ENCODE measurements around the gene MRPS17.
A peak's percentile ranks its signal among the peaks of the same experiment; 100 is the strongest.

The MRPS17 gene

DNA sequence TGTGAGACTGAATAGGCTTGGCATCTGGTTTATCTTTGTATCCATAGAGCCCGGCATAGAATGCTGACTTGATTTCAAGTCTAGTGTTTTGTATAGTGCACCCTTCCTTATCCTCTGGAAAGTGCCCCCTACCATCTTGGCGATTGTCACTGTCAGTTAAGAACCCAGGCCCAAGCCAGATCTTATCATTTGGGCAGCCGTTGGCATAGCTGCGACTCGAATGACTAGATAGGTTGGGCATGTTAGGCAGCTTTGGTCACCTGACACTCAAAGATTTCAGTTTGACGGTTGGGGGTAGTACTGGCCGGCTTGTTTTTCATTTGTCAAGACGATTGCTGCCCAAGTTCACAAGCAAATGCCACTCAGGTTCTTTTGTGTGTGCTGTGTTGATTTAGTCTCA lies 19.3 kb downstream of the MRPS17 start:
- H3K4me1 ChIP-seq (ENCODE audit: control insufficient read depth, insufficient read depth, low read length) = peaks cover 3% of the 10 kb centered on the region; the same call in 1 of the 2 replicates
- H3K4me3 ChIP-seq (ENCODE audit: low read depth, low read length) = no peak overlapping the region
- H3K27ac ChIP-seq (ENCODE audit: extremely low read depth, low read depth, low read length) = no peak overlapping the region
- H3K9me3 ChIP-seq (ENCODE audit: control insufficient read depth, insufficient read depth, low read depth, low read length) = no peaks in the 10 kb centered on the region
- POLR2A ChIA-PET = interaction anchor here (1.0 kb wide), 1 partner anchor 9 kb away, joined by 3 read pairs; no protein-coding TSS in a partner anchor
- peaks cover 11 to 18% of the 10 kb centered on the region in 2 experiments; a peak in 2 of 3 replicates for H3K36me3 ChIP-seq (ENCODE audit: control insufficient read depth in 2 of 2, insufficient read depth in 1 of 2, low read length in 2 of 2)
- CTCF ChIA-PET = no interaction called here
- TF ChIP-seq ZNF202 (tag by site-specific recombination; IDR thresholded peaks at IDR 0.05; ENCODE audit: borderline replicate concordance) (no peak), ZNF549 (tag by site-specific recombination; IDR thresholded peaks at IDR 0.05) (peak; percentile 60)

DNA sequence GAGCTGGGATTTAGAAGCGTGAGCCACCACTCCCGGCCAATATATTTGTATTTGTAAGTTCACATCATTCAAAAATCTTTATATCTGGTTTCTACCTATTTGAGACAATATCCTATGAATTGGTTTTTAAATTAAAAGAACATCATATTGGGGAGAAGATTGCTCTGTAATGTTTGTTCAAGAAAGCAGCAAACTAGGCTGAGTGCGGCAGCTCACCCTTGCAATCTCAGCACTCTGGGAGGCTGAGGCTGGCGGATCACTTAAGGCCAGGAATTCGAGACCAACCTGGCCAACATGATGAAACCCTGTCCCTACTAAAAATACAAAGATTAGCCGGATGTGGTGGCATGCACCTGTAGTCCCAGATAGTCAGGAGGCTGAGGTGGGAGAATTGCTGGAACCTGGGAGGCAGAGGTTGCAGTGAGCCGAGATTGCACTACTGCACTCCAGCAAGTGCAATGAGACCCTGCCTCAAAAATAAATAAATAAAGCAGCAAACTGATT lies 22.1 kb downstream of the MRPS17 start:
- ChIA-PET POLR2A (no interaction called here), CTCF (no interaction called here)
- H3K4me3 ChIP-seq (ENCODE audit: low read depth, low read length) = no peak overlapping the region
- no peak for TF ChIP-seq ZBTB1 (tag by site-specific recombination; IDR thresholded peaks at IDR 0.05)
- TF ChIP-seq, protein P1, sequence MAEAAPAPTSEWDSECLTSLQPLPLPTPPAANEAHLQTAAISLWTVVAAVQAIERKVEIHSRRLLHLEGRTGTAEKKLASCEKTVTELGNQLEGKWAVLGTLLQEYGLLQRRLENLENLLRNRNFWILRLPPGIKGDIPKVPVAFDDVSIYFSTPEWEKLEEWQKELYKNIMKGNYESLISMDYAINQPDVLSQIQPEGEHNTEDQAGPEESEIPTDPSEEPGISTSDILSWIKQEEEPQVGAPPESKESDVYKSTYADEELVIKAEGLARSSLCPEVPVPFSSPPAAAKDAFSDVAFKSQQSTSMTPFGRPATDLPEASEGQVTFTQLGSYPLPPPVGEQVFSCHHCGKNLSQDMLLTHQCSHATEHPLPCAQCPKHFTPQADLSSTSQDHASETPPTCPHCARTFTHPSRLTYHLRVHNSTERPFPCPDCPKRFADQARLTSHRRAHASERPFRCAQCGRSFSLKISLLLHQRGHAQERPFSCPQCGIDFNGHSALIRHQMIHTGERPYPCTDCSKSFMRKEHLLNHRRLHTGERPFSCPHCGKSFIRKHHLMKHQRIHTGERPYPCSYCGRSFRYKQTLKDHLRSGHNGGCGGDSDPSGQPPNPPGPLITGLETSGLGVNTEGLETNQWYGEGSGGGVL (tag by site-specific recombination; IDR thresholded peaks at IDR 0.05) = no peak
- H3K4me1 ChIP-seq (ENCODE audit: control insufficient read depth, insufficient read depth, low read length) = peaks cover 19% of the 10 kb centered on the region
- no peaks in the 10 kb centered on the region for H3K9me3 ChIP-seq (ENCODE audit: control insufficient read depth, insufficient read depth, low read depth, low read length)
- peaks cover 9 to 16% of the 10 kb centered on the region in 2 experiments for H3K36me3 ChIP-seq (ENCODE audit: control insufficient read depth in 2 of 2, insufficient read depth in 1 of 2, low read length in 2 of 2)
- H3K27ac ChIP-seq (ENCODE audit: extremely low read depth, low read depth, low read length) = no peak overlapping the region

DNA sequence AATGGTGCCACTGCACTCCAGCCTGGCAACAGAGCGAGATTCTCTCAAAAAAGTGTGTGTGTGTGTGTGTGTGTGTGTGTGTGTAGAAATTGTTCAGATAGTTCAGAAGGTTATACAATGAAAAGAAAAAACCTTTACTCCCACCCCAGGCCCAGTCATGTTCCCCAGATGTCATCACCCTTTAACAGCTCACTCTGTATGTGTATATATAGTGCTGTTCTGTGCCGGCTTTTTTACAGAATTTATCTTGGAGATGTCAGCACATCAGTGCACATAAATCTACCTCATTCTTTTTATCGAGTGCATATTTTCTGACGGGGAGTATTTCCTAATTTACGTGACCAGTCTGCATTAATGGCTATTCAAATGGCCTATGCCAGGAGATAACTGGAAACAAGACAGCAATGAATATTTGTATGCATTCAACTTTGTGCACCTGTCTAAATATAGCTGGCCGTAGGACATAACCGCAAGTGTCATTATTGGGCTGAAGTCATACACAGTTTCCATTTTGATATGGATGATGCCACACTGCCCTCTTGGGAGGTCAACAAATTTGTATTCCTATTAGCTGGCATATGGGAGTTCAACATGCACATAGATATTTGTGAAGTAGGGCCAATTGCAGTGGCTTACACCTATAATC lies 24.4 kb downstream of the MRPS17 start:
- H3K36me3 ChIP-seq (ENCODE audit: control insufficient read depth in 2 of 2, insufficient read depth in 1 of 2, low read length in 2 of 2) = peaks cover 21 to 34% of the 10 kb centered on the region in 2 experiments
- peaks cover 19% of the 10 kb centered on the region for H3K4me1 ChIP-seq (ENCODE audit: control insufficient read depth, insufficient read depth, low read length)
- POLR2A ChIA-PET = interaction anchor here (0.6 kb wide), 1 partner anchor 88 kb away, joined by 5 read pairs; no protein-coding TSS in a partner anchor
- H3K27ac ChIP-seq (ENCODE audit: extremely low read depth, low read depth, low read length) = peak overlapping the region; percentile 16; the same call in 1 of the 2 replicates
- no peak overlapping the region for H3K4me3 ChIP-seq (ENCODE audit: low read depth, low read length)
- CTCF ChIA-PET = interaction anchor here (0.6 to 1.0 kb wide), 2 partner anchors 89 to 335 kb away, joined by 3 to 4 read pairs; no protein-coding TSS in a partner anchor
- no peaks in the 10 kb centered on the region for H3K9me3 ChIP-seq (ENCODE audit: control insufficient read depth, insufficient read depth, low read depth, low read length)
- 0 out of 2 replicates have a peak, but pooled peaks have one; percentile 24 for TF ChIP-seq ZNF335 (tag by site-specific recombination; conservative IDR thresholded peaks at IDR 0.05)
- TF ChIP-seq, protein P2, sequence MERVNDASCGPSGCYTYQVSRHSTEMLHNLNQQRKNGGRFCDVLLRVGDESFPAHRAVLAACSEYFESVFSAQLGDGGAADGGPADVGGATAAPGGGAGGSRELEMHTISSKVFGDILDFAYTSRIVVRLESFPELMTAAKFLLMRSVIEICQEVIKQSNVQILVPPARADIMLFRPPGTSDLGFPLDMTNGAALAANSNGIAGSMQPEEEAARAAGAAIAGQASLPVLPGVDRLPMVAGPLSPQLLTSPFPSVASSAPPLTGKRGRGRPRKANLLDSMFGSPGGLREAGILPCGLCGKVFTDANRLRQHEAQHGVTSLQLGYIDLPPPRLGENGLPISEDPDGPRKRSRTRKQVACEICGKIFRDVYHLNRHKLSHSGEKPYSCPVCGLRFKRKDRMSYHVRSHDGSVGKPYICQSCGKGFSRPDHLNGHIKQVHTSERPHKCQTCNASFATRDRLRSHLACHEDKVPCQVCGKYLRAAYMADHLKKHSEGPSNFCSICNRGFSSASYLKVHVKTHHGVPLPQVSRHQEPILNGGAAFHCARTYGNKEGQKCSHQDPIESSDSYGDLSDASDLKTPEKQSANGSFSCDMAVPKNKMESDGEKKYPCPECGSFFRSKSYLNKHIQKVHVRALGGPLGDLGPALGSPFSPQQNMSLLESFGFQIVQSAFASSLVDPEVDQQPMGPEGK (tag by site-specific recombination; IDR thresholded peaks at IDR 0.05) = no peak
- no peak for TF ChIP-seq PRDM1 (tag by site-specific recombination; IDR thresholded peaks at IDR 0.05)
- TF ChIP-seq, protein P3, sequence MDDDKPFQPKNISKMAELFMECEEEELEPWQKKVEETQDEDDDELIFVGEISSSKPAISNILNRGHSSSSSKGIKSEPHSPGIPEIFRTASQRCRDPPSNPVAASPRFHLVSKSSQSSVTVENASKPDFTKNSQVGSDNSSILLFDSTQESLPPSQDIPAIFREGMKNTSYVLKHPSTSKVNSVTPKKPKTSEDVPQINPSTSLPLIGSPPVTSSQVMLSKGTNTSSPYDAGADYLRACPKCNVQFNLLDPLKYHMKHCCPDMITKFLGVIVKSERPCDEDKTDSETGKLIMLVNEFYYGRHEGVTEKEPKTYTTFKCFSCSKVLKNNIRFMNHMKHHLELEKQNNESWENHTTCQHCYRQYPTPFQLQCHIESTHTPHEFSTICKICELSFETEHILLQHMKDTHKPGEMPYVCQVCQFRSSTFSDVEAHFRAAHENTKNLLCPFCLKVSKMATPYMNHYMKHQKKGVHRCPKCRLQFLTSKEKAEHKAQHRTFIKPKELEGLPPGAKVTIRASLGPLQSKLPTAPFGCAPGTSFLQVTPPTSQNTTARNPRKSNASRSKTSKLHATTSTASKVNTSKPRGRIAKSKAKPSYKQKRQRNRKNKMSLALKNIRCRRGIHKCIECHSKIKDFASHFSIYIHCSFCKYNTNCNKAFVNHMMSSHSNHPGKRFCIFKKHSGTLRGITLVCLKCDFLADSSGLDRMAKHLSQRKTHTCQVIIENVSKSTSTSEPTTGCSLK (tag by site-specific recombination; IDR thresholded peaks at IDR 0.05) = no peak
- TF ChIP-seq, protein P4, sequence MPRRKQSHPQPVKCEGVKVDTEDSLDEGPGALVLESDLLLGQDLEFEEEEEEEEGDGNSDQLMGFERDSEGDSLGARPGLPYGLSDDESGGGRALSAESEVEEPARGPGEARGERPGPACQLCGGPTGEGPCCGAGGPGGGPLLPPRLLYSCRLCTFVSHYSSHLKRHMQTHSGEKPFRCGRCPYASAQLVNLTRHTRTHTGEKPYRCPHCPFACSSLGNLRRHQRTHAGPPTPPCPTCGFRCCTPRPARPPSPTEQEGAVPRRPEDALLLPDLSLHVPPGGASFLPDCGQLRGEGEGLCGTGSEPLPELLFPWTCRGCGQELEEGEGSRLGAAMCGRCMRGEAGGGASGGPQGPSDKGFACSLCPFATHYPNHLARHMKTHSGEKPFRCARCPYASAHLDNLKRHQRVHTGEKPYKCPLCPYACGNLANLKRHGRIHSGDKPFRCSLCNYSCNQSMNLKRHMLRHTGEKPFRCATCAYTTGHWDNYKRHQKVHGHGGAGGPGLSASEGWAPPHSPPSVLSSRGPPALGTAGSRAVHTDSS (tag by site-specific recombination; IDR thresholded peaks at IDR 0.05) = no peak; the same call in 1 of the 2 replicates
- TF ChIP-seq, protein P1 (tag by site-specific recombination; IDR thresholded peaks at IDR 0.05) = no peak
- TF ChIP-seq, protein P5, sequence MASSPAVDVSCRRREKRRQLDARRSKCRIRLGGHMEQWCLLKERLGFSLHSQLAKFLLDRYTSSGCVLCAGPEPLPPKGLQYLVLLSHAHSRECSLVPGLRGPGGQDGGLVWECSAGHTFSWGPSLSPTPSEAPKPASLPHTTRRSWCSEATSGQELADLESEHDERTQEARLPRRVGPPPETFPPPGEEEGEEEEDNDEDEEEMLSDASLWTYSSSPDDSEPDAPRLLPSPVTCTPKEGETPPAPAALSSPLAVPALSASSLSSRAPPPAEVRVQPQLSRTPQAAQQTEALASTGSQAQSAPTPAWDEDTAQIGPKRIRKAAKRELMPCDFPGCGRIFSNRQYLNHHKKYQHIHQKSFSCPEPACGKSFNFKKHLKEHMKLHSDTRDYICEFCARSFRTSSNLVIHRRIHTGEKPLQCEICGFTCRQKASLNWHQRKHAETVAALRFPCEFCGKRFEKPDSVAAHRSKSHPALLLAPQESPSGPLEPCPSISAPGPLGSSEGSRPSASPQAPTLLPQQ (tag by site-specific recombination; IDR thresholded peaks at IDR 0.05) = peak; percentile 64
- peak; percentile 41; the same call in 1 of the 2 replicates for TF ChIP-seq ZNF366 (tag by site-specific recombination; conservative IDR thresholded peaks at IDR 0.05)
- no peak for TF ChIP-seq ZNF140 (tag by site-specific recombination; IDR thresholded peaks at IDR 0.05)
- TF ChIP-seq GLIS1 (tag by site-specific recombination; IDR thresholded peaks at IDR 0.05) = peak; percentile 52; the same call in 1 of the 2 replicates
- TF ChIP-seq ZNF423 (tag by site-specific recombination; IDR thresholded peaks at IDR 0.05) = no peak
